B cell (primary cell): ENCODE measurements around the gene TOMM5. TPM values are rescaled to one million over a fixed set of nuclear protein-coding genes. Genes with fewer than 3 reads are reported as not detected.

ENCODE experiments used
- ATAC-seq: fragments of 200-7000 bp; cut with Tn5 transposase; one replicate; pipeline ENCODE4 v1.10.0; 2021; ENCODE audit warnings: low read depth, mild to moderate bottlenecking, moderate number of reproducible peaks, moderate library complexity
- CTCF ChIA-PET: fragments of 350-600 bp; sonication (Branson Sonifier 250); formaldehyde crosslinking; loops from one replicate; lab custom pipeline; 2021; ENCODE audit warnings: antibody characterized with exemption, inconsistent platforms; lab: Charles Lee
- POLR2A ChIA-PET: fragments of 350-600 bp; sonication (Branson Sonifier 250); formaldehyde crosslinking; loops from one replicate; lab custom pipeline; 2021; ENCODE audit warnings: antibody characterized with exemption; lab: Charles Lee
- DNase-seq: peaks from one replicate; pipeline ENCODE4 v3.0.0; 2013
- H2AFZ ChIP-seq: 2 replicates; pipeline ENCODE4 v1.6.1; 2012; ENCODE audit warnings: mild to moderate bottlenecking, low read depth, low read length; ENCODE audit not compliant: insufficient read depth, poor library complexity, severe bottlenecking
- H3K27ac ChIP-seq, 2 donors: 1 replicate in 1 of 2; 2 replicates in 1 of 2; pipeline ENCODE4 v1.5.1; 2012 to 2013; ENCODE audit warnings: low read length in 2 of 2, mild to moderate bottlenecking in 2 of 2, moderate library complexity in 1 of 2
- H3K27me3 ChIP-seq, 4 experiments: fragments of 200-600 bp in 1 of 4; sonication (generic) in 1 of 4; replicated peaks in 1 of 4; 1 replicate in 2 of 4; 2 replicates in 2 of 4; pipeline versions ENCODE4 v1.6.1 to v1.7.0; 2013 to 2016; ENCODE audit warnings: low read length in 3 of 4, mild to moderate bottlenecking in 2 of 4, mixed read lengths in 1 of 4, moderate library complexity in 1 of 4; ENCODE audit not compliant: insufficient read depth in 4 of 4, control insufficient read depth in 3 of 4; ENCODE audit errors: control extremely low read depth in 1 of 4
- H3K36me3 ChIP-seq, 2 experiments: replicated peaks in 1 of 2; 1 replicate in 1 of 2; 2 replicates in 1 of 2; pipeline versions ENCODE4 v1.6.1 to v1.7.1; 2013; ENCODE audit warnings: low read length in 1 of 2; ENCODE audit not compliant: insufficient read depth in 2 of 2, control insufficient read depth in 1 of 2; ENCODE audit errors: control extremely low read depth in 1 of 2, extremely low read depth in 1 of 2
- H3K4me1 ChIP-seq, 2 donors: fragments of 200-600 bp in 1 of 2; sonication (generic) in 1 of 2; 1 replicate in 1 of 2; 2 replicates in 1 of 2; pipeline versions ENCODE4 v1.5.1 to v1.6.1; 2013 to 2017; ENCODE audit warnings: low read length in 2 of 2; ENCODE audit not compliant: control insufficient read depth in 2 of 2, insufficient read depth in 2 of 2
- H3K4me2 ChIP-seq: replicated peaks from 2 replicates; pipeline ENCODE3; 2012; ENCODE audit warnings: mild to moderate bottlenecking, low read depth, low read length; ENCODE audit not compliant: poor library complexity, severe bottlenecking
- H3K4me3 ChIP-seq, 5 experiments: fragments of 200-600 bp in 1 of 5; sonication (generic) in 1 of 5; 1 replicate in 3 of 5; 2 replicates in 2 of 5; pipeline versions ENCODE4 v1.5.1 to v1.7.0; 2011 to 2016; ENCODE audit warnings: low read length in 4 of 5, mild to moderate bottlenecking in 4 of 5, low read depth in 2 of 5, control low read depth in 1 of 5, moderate library complexity in 1 of 5; ENCODE audit not compliant: insufficient read depth in 1 of 5; ENCODE audit errors: control extremely low read depth in 1 of 5, extremely low read depth in 1 of 5
- H3K79me2 ChIP-seq: fragments of 200-600 bp; sonication (generic); one replicate; pipeline ENCODE4 v1.6.0; 2016; ENCODE audit warnings: low read length; ENCODE audit not compliant: control insufficient read depth, insufficient read depth
- H3K9ac ChIP-seq: fragments of 200-600 bp; sonication (generic); 2 replicates; pipeline ENCODE4 v1.6.1; 2017; ENCODE audit warnings: mild to moderate bottlenecking, low read length, moderate library complexity
- H3K9me3 ChIP-seq, 3 donors: one replicate each; pipeline versions ENCODE4 v1.6.1 to v1.7.1; 2013; ENCODE audit warnings: low read length in 2 of 3; ENCODE audit not compliant: control insufficient read depth in 2 of 3, insufficient read depth in 1 of 3; ENCODE audit errors: control extremely low read depth in 1 of 3
- H4K20me1 ChIP-seq: 2 replicates; pipeline ENCODE4 v1.6.0; 2012; ENCODE audit warnings: mild to moderate bottlenecking, low read length; ENCODE audit not compliant: insufficient read depth, control insufficient read depth, poor library complexity, severe bottlenecking
- H3K27ac Mint-ChIP-seq: one replicate; pipeline ENCODE4 v1.8.0; 2021; ENCODE audit warnings: mixed read lengths
- H3K27me3 Mint-ChIP-seq: one replicate; pipeline ENCODE4 v1.8.0; 2021; ENCODE audit warnings: mixed read lengths
- H3K4me1 Mint-ChIP-seq: one replicate; pipeline ENCODE4 v1.8.0; 2021; ENCODE audit warnings: mixed read lengths
- H3K4me3 Mint-ChIP-seq: one replicate; pipeline ENCODE4 v1.8.0; 2021; ENCODE audit warnings: mixed read lengths
- H3K9me3 Mint-ChIP-seq: one replicate; pipeline ENCODE4 v1.8.0; 2022; ENCODE audit warnings: mixed read lengths; ENCODE audit not compliant: insufficient read depth
- CTCF ChIP-seq: fragments of 200-600 bp; IDR thresholded peaks from one replicate; pipeline ENCODE4 v1.8.0; 2022; ENCODE audit warnings: antibody characterized with exemption, mild to moderate bottlenecking
- EZH2 ChIP-seq: IDR thresholded peaks from 2 replicates; pipeline ENCODE4 v1.6.1; 2012; ENCODE audit warnings: borderline replicate concordance, low read depth, mild to moderate bottlenecking, moderate library complexity, low read length; ENCODE audit not compliant: insufficient read depth, poor library complexity, severe bottlenecking
- WGBS: methylation state at CpG from one replicate; pipeline ENCODE4 v1.1.5; 2013; ENCODE audit warnings: missing lambda C conversion rate; ENCODE audit not compliant: insufficient coverage; 5-methylcytosine and 5-hydroxymethylcytosine counted together
- intact Hi-C: fragments of 100-400 bp; cut with micrococcal nuclease; formaldehyde crosslinking; loops from one replicate; pipeline ENCODE4 v1.10.0; 2022
- polyA plus RNA-seq: library from polyadenylated mRNA; depleted of rRNA; stranded (reverse); fragments of >200 nt; gene quantifications from 2 replicates; pipeline ENCODE4 v1.2.3, GENCODE V29; 2012
- total RNA-seq, 2 donors: library from RNA; stranded (reverse); fragments of 120-200 nt in 1 of 2; gene quantifications; 1 replicate in 1 of 2; 2 replicates in 1 of 2; pipeline versions ENCODE4 v1.2.3 to v1.2.4, GENCODE V29; 2013 to 2022

Gene TOMM5
- total and polyA plus RNA-seq, 2 donors (not counting 1 experiment from before 2014, with no cell fraction given): 33.9 to 44.4 TPM

GRCh38 chr9:37623267-37623666 is 30.9 kb upstream of the TOMM5 start:
- Mint-ChIP-seq H3K27ac (no peak overlapping the region), H3K27me3 (peaks cover 4% of the 10 kb centered on the region)

DNA sequence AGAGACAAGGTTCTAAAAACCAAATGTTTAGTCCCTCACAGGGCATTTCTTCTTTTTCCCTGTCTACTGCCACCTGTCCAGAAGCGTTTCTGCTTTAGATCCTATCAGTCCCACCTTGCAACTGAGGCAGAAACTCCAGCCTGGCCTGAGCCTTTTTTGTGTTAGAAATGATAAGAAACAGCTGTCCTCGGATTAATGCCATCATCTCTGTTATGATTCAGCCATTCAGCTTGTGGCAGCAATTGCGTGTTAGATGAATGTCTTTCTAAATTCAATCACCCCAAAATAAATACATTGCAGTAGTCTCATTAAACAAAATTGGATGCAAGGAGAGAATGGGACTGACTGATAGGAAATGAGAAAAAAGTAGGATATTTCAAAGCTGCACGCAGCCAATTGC is 30.1 kb upstream of the TOMM5 start:
- peaks cover 4% of the 10 kb centered on the region for H3K27me3 Mint-ChIP-seq
- no peak overlapping the region for H2AFZ ChIP-seq
- no peaks in the 10 kb centered on the region for H3K4me1 Mint-ChIP-seq
- H3K27ac ChIP-seq: no peak overlapping the region
- no peak overlapping the region for H3K9ac ChIP-seq
- no CpG with 5 or more reads among the region's 4 CpGs for WGBS
- no peak overlapping the region for H3K4me2 ChIP-seq
- intact Hi-C loops: no loop called here
- TF ChIP-seq CTCF (no peak), EZH2 (no peak)
- H3K27me3 ChIP-seq: no peaks in the 10 kb centered on the region
- H4K20me1 ChIP-seq: no peaks in the 10 kb centered on the region
- no peaks in the 10 kb centered on the region for H3K4me1 ChIP-seq
- no peaks in the 10 kb centered on the region for H3K9me3 ChIP-seq
- no peak overlapping the region for H3K4me3 Mint-ChIP-seq
- CTCF ChIA-PET: no interaction called here
- POLR2A ChIA-PET: no interaction called here
- H3K27ac Mint-ChIP-seq: no peak overlapping the region
- no peak for DNase-seq
- no peaks in the 10 kb centered on the region for H3K9me3 Mint-ChIP-seq
- no peak overlapping the region for H3K4me3 ChIP-seq
- no peak for ATAC-seq
- no peaks in the 10 kb centered on the region for H3K79me2 ChIP-seq
- no peaks in the 10 kb centered on the region for H3K36me3 ChIP-seq

More at GRCh38 chr9:37623267-37623666, 30.9 kb upstream of the TOMM5 start:
- Histone ChIP-seq H3K9me3 (no peaks in the 10 kb centered on the region), H3K9ac (no peak overlapping the region), H3K27me3 (no peaks in the 10 kb centered on the region), H3K79me2 (no peaks in the 10 kb centered on the region), H3K4me1 (no peaks in the 10 kb centered on the region), H3K36me3 (no peaks in the 10 kb centered on the region), H3K4me2 (no peak overlapping the region), H3K27ac (no peak overlapping the region), H3K4me3 (no peak overlapping the region), H4K20me1 (no peaks in the 10 kb centered on the region), H2AFZ (no peak overlapping the region)
- no peak for TF ChIP-seq EZH2
- TF ChIP-seq CTCF: no peak
- ChIA-PET CTCF (no interaction called here), POLR2A (no interaction called here)
- no peak for DNase-seq
- 100% methylated on average over 1 of the region's 2 CpGs for WGBS
- intact Hi-C loops: no loop called here
- Mint-ChIP-seq H3K9me3 (no peaks in the 10 kb centered on the region), H3K4me3 (no peak overlapping the region), H3K4me1 (no peaks in the 10 kb centered on the region)
- ATAC-seq: no peak
